Measurements from ENCODE around the gene DLGAP4. TPM values are rescaled to one million over a fixed set of nuclear protein-coding genes. Genes with fewer than 3 reads are reported as not detected.
"Not testable (repeated sequence)": the region's sequence is repeated elsewhere in the genome, so short reads cannot be mapped to it uniquely, and the experiment has no call there.

Gene DLGAP4
- total and polyA plus RNA-seq, 4 donors, result 17.8 to 121 (median 70.7) TPM

DNA sequence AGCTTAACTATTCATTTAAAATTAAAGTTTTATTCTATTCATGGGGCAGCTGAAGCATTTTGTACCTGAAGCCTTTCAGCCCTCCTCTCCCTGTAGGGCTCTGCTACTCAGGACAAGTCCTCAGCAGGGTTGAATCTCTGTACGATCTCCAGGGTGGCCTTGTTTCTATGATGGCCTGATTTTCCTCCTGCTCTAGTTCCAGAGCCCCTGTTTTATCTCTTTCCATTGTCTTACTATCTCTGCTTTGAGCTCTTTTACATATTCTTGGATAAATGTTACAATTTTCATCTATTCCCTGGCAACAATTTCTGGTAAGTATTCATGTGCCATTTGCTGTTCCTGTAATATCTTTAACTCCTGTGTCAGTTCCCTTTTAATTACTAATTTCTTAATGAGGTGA, 215.4 kb downstream of the DLGAP4 start:
- Histone ChIP-seq H3K27me3 (ENCODE audit: control insufficient read depth, insufficient read depth, low read length) (no peaks in the 10 kb centered on the region), H3K27ac (ENCODE audit: low read depth, low read length) (no peak overlapping the region), H3K4me1 (ENCODE audit: control insufficient read depth, insufficient read depth, low read length) (no peaks in the 10 kb centered on the region), H3K4me3 (ENCODE audit: low read depth, low read length) (no peak overlapping the region), H3K36me3 (ENCODE audit: control insufficient read depth, insufficient read depth, low read length) (peaks cover 69% of the 10 kb centered on the region), H3K9me3 (ENCODE audit: control insufficient read depth, insufficient read depth, low read length) (no peaks in the 10 kb centered on the region)
- WGBS (ENCODE audit: insufficient coverage), result no CpG with 5 or more reads among the region's 1 CpG
- no peak for DNase-seq (ENCODE audit: low read depth in 4 of 6, low spot score in 6 of 6)

DNA sequence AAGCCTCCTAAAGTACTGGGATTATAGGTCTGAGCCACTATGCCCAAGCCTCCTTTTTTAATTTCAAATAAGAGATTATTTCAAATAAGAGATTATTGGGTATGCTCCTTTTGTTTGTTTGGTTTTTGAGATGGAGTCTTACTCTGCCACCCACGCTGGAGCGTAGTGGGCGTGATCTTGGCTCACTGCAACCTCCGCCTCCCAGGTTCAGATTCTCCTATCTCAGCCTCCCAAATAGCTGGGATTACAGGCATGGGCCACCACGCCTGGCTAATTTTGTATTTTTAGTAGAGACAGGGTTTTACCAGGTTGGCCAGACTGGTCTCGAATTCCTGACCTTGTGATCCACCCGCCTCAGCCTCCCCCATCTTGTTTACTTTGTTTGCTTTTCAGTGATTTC, 216.3 kb downstream of the DLGAP4 start:
- H3K4me3 ChIP-seq (ENCODE audit: low read depth, low read length); DNase-seq (ENCODE audit: low read depth in 4 of 6, low spot score in 6 of 6); H3K9me3 ChIP-seq (ENCODE audit: control insufficient read depth, insufficient read depth, low read length); H3K27ac ChIP-seq (ENCODE audit: low read depth, low read length); H3K27me3 ChIP-seq (ENCODE audit: control insufficient read depth, insufficient read depth, low read length); H3K4me1 ChIP-seq (ENCODE audit: control insufficient read depth, insufficient read depth, low read length): not testable (repeated sequence)
- peaks cover 72% of the 10 kb centered on the region for H3K36me3 ChIP-seq (ENCODE audit: control insufficient read depth, insufficient read depth, low read length)
- WGBS (ENCODE audit: insufficient coverage), result no CpG with 5 or more reads among the region's 7 CpGs

DNA sequence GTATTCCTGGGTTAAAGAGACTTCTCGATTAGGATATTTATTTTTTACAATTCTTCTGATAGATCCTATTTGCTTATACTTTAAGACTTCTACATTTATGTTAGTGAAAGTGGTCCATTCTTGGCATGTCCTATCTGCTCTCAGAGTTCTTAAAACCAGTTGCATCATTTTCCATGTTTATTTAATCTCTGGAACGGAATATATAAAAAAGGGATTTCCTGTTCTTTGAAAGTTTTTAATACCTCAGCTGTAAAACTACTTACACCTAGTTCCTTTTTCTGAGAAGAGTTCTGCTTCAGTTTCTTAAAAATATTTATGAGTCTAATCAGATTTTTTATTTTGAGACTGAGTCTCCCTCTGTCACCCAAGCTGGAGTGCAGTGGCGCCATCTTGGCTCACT, 217.2 kb downstream of the DLGAP4 start:
- Histone ChIP-seq H3K4me3 (ENCODE audit: low read depth, low read length) (no peak overlapping the region), H3K9me3 (ENCODE audit: control insufficient read depth, insufficient read depth, low read length) (no peaks in the 10 kb centered on the region), H3K27ac (ENCODE audit: low read depth, low read length) (no peak overlapping the region), H3K36me3 (ENCODE audit: control insufficient read depth, insufficient read depth, low read length) (peaks cover 78% of the 10 kb centered on the region), H3K27me3 (ENCODE audit: control insufficient read depth, insufficient read depth, low read length) (no peaks in the 10 kb centered on the region), H3K4me1 (ENCODE audit: control insufficient read depth, insufficient read depth, low read length) (no peaks in the 10 kb centered on the region)
- DNase-seq (ENCODE audit: low read depth in 4 of 6, low spot score in 6 of 6), result no peak
- no CpG with 5 or more reads among the region's 3 CpGs for WGBS (ENCODE audit: insufficient coverage)

DNA sequence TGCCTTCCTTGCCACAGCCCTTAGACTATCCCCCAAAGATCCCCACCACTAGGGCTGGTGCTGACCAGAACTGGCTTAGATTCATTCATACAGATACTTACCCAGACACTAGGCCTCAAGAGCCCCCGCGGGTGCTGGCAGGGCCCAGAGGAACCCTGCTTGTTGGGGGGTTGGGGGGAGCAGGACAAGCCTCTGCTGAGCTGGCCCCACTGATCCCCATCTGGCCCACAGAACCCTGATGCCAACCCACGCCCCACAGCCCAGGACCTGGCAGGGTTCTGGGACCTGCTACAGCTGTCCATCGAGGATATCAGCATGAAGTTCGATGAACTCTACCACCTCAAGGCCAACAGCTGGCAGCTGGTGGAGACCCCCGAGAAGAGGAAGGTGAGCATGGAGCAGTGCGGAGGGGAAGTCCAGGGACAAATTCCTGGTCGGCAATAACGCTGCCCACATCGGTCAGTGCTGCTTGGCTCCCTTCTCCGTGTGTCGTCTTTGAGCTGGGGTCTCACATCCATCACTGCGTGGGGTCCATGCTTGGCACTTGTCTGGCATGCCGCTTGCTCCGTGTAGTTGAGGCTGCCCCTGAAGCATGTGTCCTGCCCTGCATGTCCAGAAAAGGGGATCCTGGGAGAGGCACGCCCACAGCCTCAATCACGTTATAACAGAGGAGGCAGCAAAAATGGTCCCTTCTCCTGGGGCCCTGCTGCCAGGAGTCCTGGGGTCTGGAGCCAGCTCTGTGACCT, 219.7 kb downstream of the DLGAP4 start:
- no peak overlapping the region for H3K27ac ChIP-seq (ENCODE audit: low read depth, low read length)
- no peaks in the 10 kb centered on the region for H3K4me1 ChIP-seq (ENCODE audit: control insufficient read depth, insufficient read depth, low read length)
- H3K36me3 ChIP-seq (ENCODE audit: control insufficient read depth, insufficient read depth, low read length), result peaks cover 86% of the 10 kb centered on the region

DNA sequence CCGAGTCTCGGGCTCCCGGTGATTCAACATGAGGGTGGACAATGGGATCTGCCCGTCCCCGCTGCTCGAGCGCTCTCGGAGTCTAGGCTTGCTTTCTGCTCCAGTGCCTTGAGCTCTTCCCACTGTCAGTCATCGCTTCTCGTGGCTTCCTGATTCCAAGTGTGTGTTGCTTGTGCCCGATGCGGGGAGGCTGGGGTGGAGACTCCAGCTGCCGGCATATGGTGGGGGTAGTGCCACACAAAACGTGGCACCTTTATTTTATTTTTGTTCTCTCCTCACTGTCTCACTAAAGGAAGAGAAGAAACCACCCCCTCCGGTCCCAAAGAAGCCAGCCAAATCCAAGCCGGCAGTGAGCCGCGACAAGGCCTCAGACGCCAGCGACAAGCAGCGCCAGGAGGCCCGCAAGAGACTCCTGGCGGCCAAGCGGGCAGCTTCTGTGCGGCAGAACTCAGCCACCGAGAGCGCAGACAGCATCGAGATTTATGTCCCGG, 220.4 kb downstream of the DLGAP4 start:
- no peak overlapping the region for H3K4me3 ChIP-seq (ENCODE audit: low read depth, low read length)
- 89% methylated on average over 26 of the region's 29 CpGs for WGBS (ENCODE audit: insufficient coverage)
- H3K9me3 ChIP-seq (ENCODE audit: control insufficient read depth, insufficient read depth, low read length), result no peaks in the 10 kb centered on the region
- H3K27me3 ChIP-seq (ENCODE audit: control insufficient read depth, insufficient read depth, low read length), result no peaks in the 10 kb centered on the region
- no peak for DNase-seq (ENCODE audit: low read depth in 4 of 6, low spot score in 6 of 6)
- H3K36me3 ChIP-seq (ENCODE audit: control insufficient read depth, insufficient read depth, low read length), result peaks cover 83% of the 10 kb centered on the region
- H3K27ac ChIP-seq (ENCODE audit: low read depth, low read length), result no peak overlapping the region
- H3K4me1 ChIP-seq (ENCODE audit: control insufficient read depth, insufficient read depth, low read length), result no peaks in the 10 kb centered on the region

More for the DNA sequence above, 219.7 kb downstream of the DLGAP4 start:
- Histone ChIP-seq H3K4me3 (ENCODE audit: low read depth, low read length) (no peak overlapping the region), H3K27me3 (ENCODE audit: control insufficient read depth, insufficient read depth, low read length) (no peaks in the 10 kb centered on the region), H3K9me3 (ENCODE audit: control insufficient read depth, insufficient read depth, low read length) (no peaks in the 10 kb centered on the region)
- WGBS (ENCODE audit: insufficient coverage), result 88% methylated on average over 13 of the region's 17 CpGs
- DNase-seq (ENCODE audit: low read depth in 4 of 6, low spot score in 6 of 6), result no peak

DNA sequence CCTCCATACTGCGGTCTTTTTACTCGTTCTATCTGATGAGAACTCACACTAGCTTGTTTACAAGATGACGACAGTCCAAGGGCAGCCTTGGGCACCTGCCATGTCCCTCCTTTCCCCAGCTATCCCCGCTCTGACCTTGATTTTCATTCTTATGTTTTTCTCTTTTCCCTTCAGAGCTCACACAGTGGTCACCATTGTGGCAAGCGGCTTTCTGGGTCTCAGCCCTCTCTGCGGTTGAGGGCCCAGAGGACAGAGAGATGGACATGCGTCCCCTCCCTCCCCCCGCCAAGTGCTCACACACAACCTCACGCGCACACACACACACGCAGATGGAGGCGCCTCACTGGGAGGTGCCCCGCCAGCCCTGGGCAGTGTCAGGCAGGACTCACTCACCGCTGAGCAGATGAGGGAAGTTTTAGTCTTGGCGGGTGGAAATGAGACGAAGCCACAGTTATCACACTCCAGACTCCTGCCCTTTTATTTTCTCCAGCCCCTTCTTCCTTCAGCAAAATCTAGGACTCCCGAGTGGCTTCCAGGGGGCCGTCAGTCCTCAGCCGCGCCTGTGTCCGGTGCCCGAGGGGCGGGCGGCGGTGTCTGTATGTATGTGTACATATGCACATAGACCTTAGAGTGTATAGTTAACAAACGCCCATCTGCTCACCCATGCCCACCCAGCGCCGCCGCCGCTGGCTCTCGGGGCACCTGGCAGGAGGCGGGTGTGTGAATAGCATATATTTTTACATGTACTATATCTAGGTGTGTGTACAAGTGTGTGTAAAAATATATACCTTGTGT, 221.4 kb downstream of the DLGAP4 start:
- H3K36me3 ChIP-seq (ENCODE audit: control insufficient read depth, insufficient read depth, low read length), result peaks cover 76% of the 10 kb centered on the region
- 83% methylated on average over 6 of the region's 32 CpGs for WGBS (ENCODE audit: insufficient coverage)

DNA sequence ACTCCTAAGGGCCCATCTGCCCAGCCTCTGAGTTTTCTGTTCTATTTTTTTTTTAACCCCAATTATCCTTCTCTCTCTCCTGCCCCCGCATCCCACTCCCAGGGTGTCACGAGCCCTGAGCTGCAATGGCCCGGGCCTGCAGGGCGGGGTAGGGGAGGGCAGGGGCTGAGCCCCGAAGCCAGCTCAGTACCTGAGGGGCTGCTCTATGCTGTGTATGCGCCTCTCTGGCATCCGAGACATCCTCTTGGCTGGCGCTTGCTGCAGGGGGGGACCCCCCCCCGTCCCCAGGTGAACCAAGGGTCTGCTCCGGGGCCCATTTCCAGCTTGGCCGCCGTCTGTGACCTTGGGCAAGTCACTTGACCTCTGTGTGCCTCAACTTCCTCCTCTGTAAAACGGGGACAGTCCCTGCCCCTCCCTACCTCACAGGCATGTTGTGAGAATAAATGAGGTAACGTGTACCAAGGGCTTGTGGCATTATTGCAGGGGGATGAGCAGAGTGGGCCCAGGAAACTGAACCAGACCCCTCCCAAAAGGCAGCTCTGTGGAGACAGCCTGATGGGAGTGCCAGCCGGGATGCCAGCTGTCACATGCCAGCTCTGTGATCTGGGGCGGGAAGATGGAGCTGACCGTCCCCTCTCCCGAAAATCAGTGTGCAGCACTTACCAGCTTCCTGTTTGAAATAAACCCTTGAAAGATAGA, 222.2 kb downstream of the DLGAP4 start:
- H3K36me3 ChIP-seq (ENCODE audit: control insufficient read depth, insufficient read depth, low read length), result peaks cover 69% of the 10 kb centered on the region
- no peak overlapping the region for H3K27ac ChIP-seq (ENCODE audit: low read depth, low read length)
- no peak overlapping the region for H3K4me3 ChIP-seq (ENCODE audit: low read depth, low read length)
- no peaks in the 10 kb centered on the region for H3K4me1 ChIP-seq (ENCODE audit: control insufficient read depth, insufficient read depth, low read length)
- WGBS (ENCODE audit: insufficient coverage), result 85% methylated on average over 12 of the region's 18 CpGs
- no peaks in the 10 kb centered on the region for H3K9me3 ChIP-seq (ENCODE audit: control insufficient read depth, insufficient read depth, low read length)
- H3K27me3 ChIP-seq (ENCODE audit: control insufficient read depth, insufficient read depth, low read length), result no peaks in the 10 kb centered on the region
- no peak for DNase-seq (ENCODE audit: low read depth in 4 of 6, low spot score in 6 of 6)

More for the DNA sequence above, 221.4 kb downstream of the DLGAP4 start:
- no peaks in the 10 kb centered on the region for H3K27me3 ChIP-seq (ENCODE audit: control insufficient read depth, insufficient read depth, low read length)
- no peak for DNase-seq (ENCODE audit: low read depth in 4 of 6, low spot score in 6 of 6)
- H3K27ac ChIP-seq (ENCODE audit: low read depth, low read length), result no peak overlapping the region
- H3K9me3 ChIP-seq (ENCODE audit: control insufficient read depth, insufficient read depth, low read length), result no peaks in the 10 kb centered on the region
- no peaks in the 10 kb centered on the region for H3K4me1 ChIP-seq (ENCODE audit: control insufficient read depth, insufficient read depth, low read length)
- H3K4me3 ChIP-seq (ENCODE audit: low read depth, low read length), result no peak overlapping the region

DNA sequence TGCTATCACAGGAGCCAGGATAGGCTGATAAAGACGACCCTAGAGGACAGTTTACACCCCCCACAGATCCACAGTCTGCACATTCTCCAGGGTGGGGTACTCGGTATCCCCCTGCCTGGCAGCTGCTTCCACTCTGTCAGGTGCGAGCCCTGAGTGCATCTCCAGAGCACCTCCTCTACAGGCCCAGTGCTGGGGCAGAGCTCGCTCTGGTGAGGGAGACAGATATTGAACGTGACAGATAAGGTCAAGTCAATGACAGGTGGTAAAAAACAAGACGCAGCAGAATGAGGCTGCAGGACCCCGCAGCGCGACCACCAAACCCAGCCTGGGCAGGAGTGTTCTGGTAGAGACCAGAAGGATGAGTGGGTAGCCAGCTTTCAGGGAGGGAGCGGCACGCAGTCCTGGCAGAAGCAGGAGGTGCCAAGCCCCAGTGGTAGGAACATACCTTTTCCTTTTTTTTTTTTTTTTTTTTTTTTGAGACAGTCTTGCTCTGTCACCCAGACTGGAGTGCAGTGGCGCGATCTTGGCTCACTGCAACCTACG, 222.8 kb downstream of the DLGAP4 start:
- no peak overlapping the region for H3K4me3 ChIP-seq (ENCODE audit: low read depth, low read length)
- no peak overlapping the region for H3K27ac ChIP-seq (ENCODE audit: low read depth, low read length)
- H3K4me1 ChIP-seq (ENCODE audit: control insufficient read depth, insufficient read depth, low read length), result no peaks in the 10 kb centered on the region
- no peaks in the 10 kb centered on the region for H3K27me3 ChIP-seq (ENCODE audit: control insufficient read depth, insufficient read depth, low read length)
- 100% methylated on average over 7 of the region's 14 CpGs for WGBS (ENCODE audit: insufficient coverage)
- H3K9me3 ChIP-seq (ENCODE audit: control insufficient read depth, insufficient read depth, low read length), result no peaks in the 10 kb centered on the region
- DNase-seq (ENCODE audit: low read depth in 4 of 6, low spot score in 6 of 6), result no peak
- H3K36me3 ChIP-seq (ENCODE audit: control insufficient read depth, insufficient read depth, low read length), result peaks cover 67% of the 10 kb centered on the region

DNA sequence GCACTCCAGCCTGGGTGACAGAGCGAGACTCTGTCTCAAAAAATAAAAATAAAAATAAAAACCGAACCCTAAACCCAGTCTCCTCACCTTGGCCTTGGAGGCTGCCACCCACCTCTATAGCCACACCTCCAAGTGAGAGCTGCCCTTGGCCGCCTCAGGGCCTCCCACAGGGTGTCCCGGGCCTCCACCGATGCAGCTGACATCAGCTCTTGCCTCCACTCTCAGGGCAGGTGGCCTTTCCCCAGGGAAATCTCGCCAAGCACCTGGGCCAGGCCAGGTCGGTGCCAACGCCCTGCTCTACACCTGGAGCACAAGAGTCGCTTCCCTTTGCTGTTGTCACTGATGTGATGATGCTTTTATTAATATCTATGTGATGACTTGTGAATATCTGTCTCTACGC, 226.2 kb downstream of the DLGAP4 start:
- WGBS (ENCODE audit: insufficient coverage), result 93% methylated on average over 9 of the region's 10 CpGs

More for the DNA sequence above, 226.2 kb downstream of the DLGAP4 start:
- Histone ChIP-seq H3K4me1 (ENCODE audit: control insufficient read depth, insufficient read depth, low read length) (no peaks in the 10 kb centered on the region), H3K9me3 (ENCODE audit: control insufficient read depth, insufficient read depth, low read length) (no peaks in the 10 kb centered on the region), H3K4me3 (ENCODE audit: low read depth, low read length) (no peak overlapping the region), H3K27me3 (ENCODE audit: control insufficient read depth, insufficient read depth, low read length) (no peaks in the 10 kb centered on the region), H3K36me3 (ENCODE audit: control insufficient read depth, insufficient read depth, low read length) (peaks cover 34% of the 10 kb centered on the region), H3K27ac (ENCODE audit: low read depth, low read length) (no peak overlapping the region)
- no peak for DNase-seq (ENCODE audit: low read depth in 4 of 6, low spot score in 6 of 6)
